T-helper 22 cell (primary cell): ENCODE results near the gene DHRS2.

Experiments used
- DNase-seq: peaks from one replicate; pipeline ENCODE4 v3.0.0-alpha.2; 2020; ENCODE audit warnings: low read depth

The DHRS2 gene

DNA sequence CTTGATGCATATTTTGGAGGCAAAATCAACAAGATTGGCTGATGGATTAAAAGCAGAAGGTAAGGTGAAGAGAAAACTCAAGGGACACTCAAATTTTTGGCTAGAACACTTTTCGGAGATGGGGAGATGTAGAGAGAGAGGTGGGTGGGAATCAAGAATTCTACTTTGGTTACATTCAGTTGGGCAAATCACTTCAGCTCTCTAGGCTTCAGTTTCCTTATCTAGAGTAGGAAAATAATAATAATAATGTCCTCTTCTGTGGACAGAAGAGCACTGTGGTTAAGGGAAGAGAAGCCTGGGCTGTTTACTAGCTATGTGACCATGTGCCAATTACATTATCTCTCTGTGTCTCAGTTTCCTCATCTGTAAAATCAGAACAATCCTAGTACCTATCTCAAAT, 23.4 kb upstream of the DHRS2 start:
- no peak for DNase-seq

DNA sequence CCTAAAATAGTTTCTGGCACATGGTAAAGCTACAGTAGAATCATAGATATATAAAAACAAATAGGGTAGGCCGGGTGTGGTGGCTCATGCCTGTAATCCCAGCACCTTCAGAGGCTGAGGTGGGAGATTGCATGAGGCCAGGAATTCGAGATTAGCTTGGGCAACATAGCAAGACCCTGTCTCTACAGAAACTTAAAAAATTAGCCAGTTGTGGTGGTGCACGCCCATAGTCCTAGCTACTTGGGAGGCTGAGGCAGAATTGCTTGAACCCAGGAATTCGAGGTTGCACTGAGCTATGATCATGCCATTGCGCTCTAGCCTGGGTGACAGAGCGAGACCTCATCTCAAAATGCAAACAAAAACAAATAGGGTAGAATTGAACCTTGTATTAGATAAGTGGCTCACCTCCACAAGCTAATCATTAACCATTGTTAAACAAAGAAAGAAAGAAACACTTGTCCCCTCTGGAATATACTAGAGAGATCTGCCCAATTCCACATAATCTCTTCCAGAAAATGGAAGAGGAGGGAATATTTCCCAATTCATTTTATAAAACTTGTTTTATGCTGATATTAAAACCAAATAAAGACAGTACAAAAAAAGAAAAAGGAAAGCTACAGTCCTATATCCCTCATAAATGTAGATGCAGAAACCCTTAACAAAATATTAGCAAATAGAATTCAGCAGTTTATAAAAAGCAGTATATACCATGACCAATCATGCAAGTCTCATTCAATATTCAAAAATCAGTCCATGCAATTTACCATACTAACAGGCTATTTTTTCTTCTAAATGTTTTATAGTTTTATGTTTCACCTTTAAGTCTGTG, 22.7 kb upstream of the DHRS2 start:
- no peak for DNase-seq

DNA sequence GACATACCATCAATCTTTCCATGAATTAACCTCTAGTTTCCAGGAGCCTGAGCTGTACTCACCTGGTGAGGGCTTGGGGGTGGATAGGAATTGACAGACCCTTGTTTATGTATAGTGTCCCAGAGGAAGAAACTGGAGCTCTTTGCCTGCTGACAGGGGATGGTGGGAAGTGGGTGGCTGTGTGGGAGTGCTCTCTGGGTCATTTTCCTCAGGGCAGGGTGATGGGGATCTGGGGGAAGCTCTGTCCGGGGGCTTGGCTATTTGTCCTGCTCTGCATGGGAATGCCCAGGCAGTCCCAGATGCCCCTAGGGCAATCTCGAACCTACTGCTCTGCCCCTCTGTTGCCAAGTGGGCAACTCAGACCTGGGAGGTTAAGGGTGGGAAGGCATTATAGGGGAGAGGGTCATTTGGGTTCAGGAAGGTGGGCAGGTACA, 21.8 kb upstream of the DHRS2 start:
- DNase-seq: no peak

DNA sequence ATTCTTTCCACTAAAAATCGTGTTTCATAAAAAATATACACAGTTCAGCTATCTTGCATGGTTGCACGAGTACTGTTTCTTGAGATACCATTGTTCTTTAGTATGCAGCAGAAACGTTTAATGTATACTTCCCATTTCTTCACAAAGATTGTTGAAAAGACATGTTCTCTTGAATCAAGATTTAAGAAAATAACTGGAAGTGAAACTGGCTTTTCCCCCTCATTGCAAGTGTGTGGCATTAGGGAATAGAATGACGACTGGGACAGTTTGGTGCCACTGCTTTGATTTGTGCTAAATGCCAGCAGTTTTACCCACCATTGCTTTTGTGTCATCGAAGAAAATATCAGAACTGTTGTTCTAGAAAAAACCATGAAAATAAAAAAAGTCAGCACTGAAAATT, 20.3 kb upstream of the DHRS2 start:
- DNase-seq: no peak

DNA sequence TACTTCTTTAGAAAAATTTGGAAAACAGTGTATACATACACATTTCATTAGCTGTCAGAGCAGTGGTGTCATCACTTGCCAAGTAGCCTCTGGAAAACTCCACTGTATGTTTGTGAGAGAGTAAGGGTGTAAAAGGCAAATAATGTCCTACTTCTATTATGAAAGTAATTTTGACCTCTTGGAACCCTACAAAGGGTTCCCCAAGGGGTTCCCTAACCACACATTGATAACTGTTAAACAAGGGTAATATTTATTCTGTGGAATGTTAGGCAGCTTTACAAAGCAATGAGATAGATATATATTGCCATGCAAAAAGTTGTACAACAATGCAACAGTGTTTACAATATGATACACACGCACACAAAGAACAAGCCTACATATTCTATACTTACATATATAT, 18.6 kb upstream of the DHRS2 start:
- DNase-seq: no peak

DNA sequence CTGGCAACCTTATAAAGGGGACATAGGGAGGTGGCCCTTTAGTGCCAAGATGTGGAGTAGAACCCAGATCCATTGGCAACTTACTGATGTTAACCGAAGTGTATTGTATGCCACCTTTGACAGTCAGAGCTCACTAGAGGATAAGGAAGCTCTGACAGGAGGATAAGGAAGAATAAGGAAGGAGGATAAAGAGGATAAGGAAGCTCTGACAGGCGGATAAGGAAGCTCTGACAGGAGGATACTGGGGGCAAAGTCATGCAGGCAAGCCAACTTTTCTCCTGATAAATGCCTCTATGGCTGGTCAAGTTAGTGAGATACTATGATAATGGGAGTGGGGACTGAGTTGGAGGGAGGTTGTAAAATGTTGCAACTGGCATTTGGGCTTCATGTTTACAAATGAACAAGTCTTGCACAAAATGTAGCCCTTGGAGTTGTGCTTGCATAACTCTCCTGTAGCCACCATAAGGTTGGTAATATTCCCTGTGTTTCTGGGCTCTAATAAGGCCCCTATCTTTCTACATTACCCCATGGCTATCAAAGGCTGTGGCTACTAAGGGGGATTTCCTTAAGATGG, 17.7 kb upstream of the DHRS2 start:
- no peak for DNase-seq

DNA sequence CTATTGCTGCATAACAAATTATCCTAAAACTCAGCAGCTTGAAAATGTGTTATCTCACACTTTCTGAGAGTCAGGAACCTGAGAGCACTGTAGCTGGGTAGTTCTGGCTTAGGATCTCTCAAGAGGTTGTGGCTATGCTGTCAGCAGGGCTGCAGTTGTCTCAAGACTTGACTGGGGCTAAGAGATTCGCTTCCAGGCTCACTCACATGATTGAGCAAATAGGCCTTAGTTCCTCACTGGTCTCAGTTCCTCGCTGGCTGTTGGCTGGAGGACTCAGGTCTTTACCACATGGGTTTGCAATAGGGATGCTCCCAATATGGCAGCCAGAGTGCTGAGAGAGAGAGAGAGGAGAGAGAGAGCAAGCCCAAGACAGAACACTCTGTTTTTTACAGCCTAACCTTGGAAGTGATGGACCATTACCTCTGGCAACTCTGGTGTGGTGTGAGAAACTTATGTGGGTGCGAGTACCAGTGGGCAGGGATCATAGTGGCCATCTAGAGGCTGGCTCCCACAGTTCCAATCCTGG, 15.9 kb upstream of the DHRS2 start:
- DNase-seq: no peak

DNA sequence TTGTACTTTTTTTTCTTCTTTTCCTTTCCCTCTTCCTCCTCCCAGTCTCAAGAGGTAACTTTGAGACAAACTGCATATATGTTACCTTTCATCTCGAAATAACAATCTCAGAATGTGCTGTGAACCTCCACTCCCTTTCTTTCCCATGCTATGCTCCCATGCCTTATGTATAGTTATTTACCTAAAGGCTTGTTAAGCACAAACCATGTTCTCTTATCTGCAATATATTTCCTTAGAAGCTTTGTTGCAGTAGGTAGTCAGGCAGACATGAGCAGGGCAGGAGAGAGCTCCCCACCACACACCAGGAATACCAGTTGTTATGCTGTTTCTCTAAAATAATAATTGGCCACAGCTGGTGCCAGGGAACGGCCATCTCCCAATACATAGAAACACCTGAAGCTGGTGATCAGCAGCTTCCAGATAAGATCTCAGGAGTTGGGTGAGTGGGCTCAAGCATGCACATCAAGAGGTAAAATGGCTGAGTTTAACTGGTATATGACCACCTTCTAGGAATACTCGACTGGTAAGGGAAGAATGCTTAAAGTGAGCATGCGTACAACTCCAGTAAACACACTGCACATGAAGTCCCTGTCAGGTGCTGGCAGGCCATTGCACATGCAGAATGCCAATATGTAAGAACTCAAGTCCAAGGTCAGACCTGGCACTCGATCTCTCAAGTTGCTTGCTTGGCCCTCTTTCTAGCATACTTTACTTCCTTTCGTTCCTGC, 14.8 kb upstream of the DHRS2 start:
- no peak for DNase-seq

DNA sequence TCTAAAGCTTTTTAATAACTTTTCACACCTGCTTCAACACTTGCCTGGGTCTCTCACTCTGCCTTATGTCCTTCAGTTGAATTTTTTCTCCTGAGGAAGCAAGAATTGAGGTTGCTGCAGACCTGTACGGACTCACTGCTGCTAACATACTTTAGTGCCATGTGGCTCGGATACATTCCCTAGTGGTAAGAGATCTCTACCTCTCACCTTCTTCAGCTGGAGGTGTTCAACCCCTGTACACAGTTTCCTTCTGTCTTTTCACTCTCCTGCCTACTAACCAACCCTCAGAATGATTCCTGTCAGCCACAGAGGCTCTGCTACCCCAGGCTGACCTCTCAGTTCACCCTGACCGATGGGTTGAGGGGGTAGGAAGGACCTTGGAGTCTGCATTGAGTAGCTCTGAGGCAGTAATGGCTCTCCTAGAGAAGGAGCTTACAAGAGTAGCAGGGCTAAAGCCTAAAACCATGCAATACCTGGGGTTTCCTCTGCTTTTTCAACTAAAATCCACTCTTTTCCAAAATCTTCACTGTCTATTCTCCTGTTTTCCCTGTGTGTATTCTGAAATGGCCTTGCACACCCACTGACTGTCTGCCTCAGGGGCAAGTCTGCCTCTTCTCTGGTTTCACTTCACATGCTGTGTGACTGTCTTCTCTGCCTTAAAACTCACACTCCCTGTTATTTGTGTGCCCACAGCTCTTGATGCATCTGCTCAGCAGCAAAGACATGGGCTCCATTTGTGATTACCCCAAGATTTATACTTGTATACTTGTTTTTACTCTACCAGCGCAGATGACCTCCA, 14.0 kb upstream of the DHRS2 start:
- no peak for DNase-seq

DNA sequence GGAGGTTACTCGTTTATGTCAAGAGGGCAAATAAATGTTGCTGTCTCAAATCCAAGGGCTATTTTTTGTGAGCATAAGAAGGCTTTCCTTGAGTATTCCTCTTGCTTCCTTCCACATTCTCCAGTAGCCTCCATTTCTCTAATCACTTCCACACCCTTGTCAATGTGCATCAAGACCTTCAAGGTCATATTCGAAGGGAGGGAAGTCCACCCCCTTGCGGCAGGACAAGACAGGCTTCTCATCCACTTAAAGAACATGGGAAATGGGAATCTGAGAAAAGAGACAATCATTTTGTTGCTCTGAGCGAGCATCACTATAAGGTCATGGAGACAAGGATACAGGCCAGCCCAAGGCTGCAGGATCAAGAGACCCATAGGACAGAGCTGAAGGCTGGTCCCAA, 13.2 kb upstream of the DHRS2 start:
- DNase-seq: no peak

DNA sequence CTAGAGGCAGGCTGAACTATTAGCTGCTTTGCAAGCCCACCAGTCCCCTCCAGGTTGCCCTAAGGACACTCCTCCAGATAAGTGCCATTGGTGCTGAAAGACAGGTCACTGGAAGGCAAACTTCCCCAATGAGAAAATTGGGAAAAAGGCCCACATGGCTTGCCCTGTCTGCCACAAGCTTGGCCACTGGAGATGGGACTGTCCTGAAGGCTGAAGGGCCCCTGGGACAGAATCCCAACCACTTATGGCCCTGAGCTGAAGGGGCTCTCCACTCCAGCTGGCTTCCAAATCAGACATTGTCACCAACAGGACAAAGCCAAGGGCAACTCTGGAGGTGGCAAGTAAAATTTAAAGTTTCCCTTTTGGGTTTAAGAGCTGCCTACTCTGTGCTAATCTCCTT, 12.2 kb upstream of the DHRS2 start:
- DNase-seq: no peak

DNA sequence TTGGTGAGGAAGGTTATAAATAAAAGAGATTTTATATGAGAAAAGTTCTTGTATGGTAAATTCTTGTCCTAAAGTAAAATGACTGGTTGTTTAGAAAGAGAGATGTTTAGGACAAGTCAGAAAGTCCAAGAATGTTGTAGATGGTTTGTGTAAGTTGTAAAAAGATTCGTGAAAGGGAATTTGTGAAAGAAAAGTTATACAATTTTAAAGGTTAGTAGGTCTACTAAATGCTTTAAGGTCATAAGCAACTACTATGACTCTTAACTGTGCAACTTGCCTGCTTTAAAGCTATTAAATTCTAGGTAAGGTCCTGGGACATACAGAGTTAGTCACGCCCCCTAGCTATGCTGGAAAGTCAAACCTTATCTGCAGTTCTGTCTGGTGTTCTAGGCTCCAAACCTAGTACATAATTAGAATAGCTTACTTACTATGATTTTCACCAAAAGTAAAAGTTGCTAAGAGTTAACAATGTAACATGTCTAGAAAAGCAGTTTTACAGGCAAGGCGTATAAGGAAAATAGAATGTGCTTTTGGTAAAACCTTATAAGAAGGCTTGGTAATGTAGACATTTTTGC, 11.2 kb upstream of the DHRS2 start:
- DNase-seq: no peak

DNA sequence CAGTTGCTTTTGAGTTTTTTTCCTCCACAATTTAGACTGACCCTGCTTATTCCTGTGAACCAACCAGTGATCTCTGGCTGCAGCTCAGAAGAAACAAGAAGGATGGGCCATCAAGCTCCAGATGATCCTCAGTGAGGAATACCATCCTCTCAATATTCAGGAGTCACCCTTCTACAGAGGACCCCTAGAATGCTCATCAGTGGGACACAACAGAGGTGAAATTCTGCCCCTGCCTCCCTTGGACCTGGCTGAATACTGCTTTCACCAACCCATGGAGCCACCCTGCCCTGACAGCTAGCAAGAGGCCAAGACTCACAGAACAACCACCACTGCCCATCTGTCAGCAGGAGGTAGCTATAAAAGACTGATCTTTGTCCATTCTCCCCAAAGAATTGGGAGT, 9.2 kb upstream of the DHRS2 start:
- DNase-seq: no peak

DNA sequence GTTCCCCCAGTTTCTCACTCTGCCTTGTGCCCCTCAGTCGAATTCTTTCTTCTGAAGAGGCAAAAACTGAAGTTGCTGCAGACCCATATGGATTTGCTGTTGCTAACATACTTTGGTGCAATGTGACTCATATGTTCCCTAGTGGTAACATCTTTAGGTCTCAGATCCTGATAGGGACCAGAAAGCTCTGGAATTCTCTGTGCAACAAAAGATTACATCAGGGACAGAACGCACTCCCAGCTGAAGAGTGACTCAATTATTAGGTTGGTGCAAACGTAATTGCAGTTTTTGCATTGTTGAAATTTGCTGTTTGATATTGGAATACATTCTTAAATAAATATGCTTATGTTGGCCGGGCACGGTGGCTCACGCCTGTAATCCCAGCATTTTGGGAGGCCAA, 8.2 kb upstream of the DHRS2 start:
- no peak for DNase-seq

DNA sequence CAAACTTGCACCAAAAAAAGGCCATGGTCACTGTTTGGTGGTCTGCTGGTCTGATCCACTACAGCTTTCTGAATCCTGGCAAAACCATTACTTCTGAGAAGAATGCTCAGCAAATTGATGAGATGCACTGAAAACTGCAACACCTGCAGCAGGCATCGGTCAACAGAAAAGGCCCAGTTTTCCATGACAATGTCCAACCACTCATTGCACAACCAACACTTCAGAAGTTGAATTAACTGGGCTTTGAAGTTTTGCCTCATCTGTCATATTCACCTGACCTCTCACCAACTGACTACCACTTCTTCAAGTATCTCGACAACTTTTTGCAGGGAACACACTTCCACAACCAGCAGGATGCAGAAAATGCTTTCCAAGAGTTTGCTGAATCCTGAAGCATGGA, 7.0 kb upstream of the DHRS2 start:
- no peak for DNase-seq

DNA sequence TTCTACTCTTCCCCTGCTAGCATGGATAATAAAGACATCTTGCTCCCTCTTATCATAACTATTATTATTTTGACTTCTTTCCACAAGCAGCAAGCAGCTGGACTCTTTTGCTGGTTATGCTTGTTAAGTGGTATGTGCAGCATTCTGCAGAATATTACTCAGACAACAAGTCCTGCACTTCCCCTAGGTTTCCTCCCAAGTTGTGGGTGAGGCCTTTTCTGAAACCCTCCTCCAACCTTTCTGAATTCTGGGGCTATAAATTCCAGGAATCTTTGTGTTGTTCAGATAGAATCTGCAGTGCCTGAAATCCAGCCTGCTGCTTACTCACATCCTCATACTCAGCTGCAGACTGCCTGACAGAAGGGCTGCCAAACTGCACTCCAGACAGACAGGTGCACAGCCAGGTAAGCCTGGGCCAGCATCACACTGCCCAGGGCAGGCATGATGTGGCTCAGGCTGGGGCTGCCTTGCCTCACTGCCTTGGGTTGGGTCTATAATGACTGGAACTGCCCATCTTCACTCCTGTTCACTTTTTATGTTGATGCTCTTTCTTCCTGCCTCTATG, 6.2 kb upstream of the DHRS2 start:
- DNase-seq: no peak

DNA sequence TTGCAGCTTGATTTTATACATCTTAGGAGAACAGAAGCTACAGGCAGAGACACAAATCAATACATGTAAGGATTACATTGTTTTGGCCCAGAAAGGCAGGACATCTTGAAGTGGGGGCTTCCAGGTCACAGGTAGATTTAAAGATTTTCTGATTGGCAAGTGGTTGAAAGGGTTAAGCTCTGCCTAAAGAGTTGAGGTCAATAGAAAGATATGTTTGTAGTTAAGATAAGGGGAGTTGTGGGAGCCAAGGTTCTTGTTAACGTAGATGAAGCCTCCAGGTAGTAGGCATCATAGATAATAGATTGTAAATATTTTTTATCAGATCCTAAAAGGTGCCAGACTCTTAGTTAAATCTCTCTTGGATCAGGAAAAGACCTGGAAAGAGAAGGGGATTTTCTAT, 5.5 kb upstream of the DHRS2 start:
- DNase-seq: no peak

DNA sequence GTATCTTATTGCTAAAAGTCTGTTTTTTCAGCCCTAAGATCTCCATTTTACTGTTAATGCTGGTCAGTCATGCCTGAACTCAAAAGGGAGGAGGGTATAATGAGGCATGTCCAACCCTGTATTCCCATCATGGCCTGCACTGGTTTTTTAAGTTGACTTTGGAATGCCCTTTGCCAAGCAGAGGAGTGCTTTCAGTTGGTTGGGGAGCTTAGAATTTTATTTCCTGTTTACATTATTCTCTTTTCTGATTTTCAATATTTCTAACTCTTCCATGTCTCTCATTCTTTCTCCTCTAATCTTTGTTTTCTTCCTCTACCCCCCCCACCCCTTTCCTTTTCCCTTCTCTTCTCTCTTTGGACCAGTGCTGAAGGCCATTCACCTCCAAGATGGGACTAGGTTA, 4.9 kb upstream of the DHRS2 start:
- DNase-seq: no peak

DNA sequence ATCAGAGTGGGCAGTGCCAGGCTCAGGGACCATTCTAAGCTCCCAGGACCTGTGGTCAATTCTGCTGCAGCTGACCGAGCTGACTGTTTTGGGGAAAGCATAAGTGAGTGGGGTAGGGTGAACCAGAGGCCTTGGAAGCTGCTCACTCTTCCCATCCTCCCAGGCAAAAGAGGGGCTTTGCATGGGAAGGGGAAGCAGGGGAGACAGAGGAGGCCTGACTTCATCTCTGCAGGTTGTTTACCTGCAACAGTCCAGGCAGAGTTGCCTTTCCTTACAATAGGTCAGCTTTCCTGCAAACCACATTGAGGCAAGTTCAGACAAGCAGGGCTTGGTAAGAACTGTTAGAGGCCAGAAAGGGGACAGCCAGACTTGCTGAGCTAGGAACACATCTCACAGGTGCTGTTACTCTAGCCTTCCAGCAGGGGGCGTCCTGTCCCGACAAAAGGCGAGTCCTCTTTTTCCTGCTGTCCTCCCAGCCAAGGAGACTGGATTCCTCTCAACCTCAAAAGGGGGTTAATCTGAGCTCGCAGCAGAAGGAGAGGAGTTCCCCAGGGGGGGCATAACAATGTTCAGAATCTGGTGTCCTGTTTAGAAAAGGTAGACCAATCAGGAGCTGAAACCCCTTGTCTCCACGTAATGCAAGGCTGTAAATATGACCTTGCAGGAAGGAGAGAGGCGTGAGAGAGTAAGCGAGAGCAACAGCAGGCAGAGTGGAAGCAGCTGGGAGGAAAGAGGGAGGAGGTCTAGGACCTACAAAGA, 4.3 kb upstream of the DHRS2 start:
- peak; percentile 21 for DNase-seq

DNA sequence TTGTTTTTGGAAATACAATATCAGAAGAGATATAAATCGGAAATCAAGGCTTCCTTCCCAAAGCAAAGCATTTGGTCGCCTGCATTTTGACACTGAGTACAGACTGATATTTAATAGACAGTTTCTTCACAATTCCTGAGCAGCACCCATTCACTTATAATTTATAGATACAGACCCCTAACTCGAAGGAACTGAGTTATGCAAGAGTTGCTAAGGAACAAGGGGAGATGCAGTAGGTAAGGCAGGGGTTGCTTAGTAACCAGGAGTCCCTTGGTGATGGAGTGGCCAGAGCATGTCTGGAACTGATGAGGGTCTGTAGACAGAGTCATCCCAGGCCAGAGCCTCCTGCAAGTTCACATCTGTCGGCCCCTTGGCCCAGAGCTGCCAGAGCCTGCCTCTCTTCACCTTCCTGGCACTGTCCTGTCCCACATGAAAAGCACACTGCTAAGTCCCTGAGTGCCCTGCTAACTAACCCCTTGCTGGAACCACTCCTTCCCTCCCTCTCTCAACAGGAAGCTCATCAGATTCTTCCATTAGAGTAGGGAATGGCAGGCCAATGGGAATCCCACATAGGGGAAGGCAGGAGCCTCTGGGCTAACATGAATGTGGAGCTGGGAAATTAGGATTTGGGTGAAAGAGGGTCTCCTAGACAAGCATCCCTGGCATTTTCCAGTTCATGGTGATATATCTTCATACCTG, 3.6 kb upstream of the DHRS2 start:
- no peak for DNase-seq
